Panc1 (cell line): ENCODE results near the gene ICAM2. TPM values are rescaled to one million over a fixed set of nuclear protein-coding genes. Genes with fewer than 3 reads are reported as not detected.

ENCODE experiments used
- ATAC-seq: fragments of 200-7000 bp; cut with Tn5 transposase; 2 replicates; pipeline ENCODE4 v1.9.1; 2020; ENCODE audit warnings: mild to moderate bottlenecking, moderate library complexity
- BruUV-seq: library from RNA; stranded (reverse); fragments of 400-500 nt; replicated peaks from 2 replicates; lab custom pipeline; 2021; lab: Mats Ljungman, UMichigan
- CTCF ChIA-PET: fragments of 300-600 bp; sonication (Branson Sonifier 250); formaldehyde crosslinking; loops from one replicate; lab custom pipeline; 2022; ENCODE audit warnings: antibody characterized with exemption; lab: Charles Lee
- POLR2A ChIA-PET: fragments of 300-600 bp; sonication (Branson Sonifier 250); formaldehyde crosslinking; loops from one replicate; lab custom pipeline; 2022; ENCODE audit warnings: antibody characterized with exemption; lab: Charles Lee
- DNase-seq: peaks from one replicate; pipeline ENCODE4 v3.0.0-alpha.2; 2010; ENCODE audit warnings: low read depth, low spot score
- H3K27ac ChIP-seq: 2 replicates; pipeline ENCODE4 v1.5.1; 2011; ENCODE audit warnings: mild to moderate bottlenecking, low read length, inconsistent platforms
- H3K27me3 ChIP-seq: fragments of 200-500 bp; sonication (Bioruptor generic); 2 replicates; pipeline ENCODE4 v1.6.0; 2014; ENCODE audit warnings: low read length, inconsistent platforms; ENCODE audit not compliant: control insufficient read depth, insufficient read depth
- H3K36me3 ChIP-seq: fragments of 200-500 bp; sonication (Bioruptor generic); 2 replicates; pipeline ENCODE4 v1.5.1; 2014; ENCODE audit warnings: inconsistent platforms, mild to moderate bottlenecking, low read length, moderate library complexity; ENCODE audit not compliant: control insufficient read depth, insufficient read depth
- H3K4me1 ChIP-seq: 2 replicates; pipeline ENCODE4 v1.5.1; 2011; ENCODE audit warnings: inconsistent platforms, mild to moderate bottlenecking, low read length, moderate library complexity; ENCODE audit not compliant: control insufficient read depth, insufficient read depth
- H3K4me3 ChIP-seq, 2 experiments: 2 replicates each; pipeline ENCODE4 v1.5.1; 2011 to 2012; ENCODE audit warnings: low read depth in 2 of 2, low read length in 2 of 2, mild to moderate bottlenecking in 2 of 2, inconsistent platforms in 1 of 2, moderate library complexity in 1 of 2
- H3K9me3 ChIP-seq: fragments of 200-500 bp; sonication (Bioruptor generic); 2 replicates; pipeline ENCODE4 v1.5.1; 2014; ENCODE audit warnings: low read depth, mild to moderate bottlenecking, inconsistent platforms, low read length, moderate library complexity; ENCODE audit not compliant: control insufficient read depth, insufficient read depth
- CTCF ChIP-seq: fragments of 450-650 bp; IDR thresholded peaks from 2 replicates; pipeline ENCODE4 v1.5.1; 2017; ENCODE audit warnings: mild to moderate bottlenecking
- POLR2AphosphoS5 ChIP-seq: IDR thresholded peaks from 2 replicates; pipeline ENCODE4 v1.6.1; 2012; ENCODE audit warnings: mild to moderate bottlenecking, low read depth, low read length, moderate library complexity
- REST ChIP-seq, 2 experiments: IDR thresholded peaks; 2 replicates each; pipeline ENCODE4 v1.6.1; 2011 to 2012; ENCODE audit warnings: low read depth in 2 of 2, control low read depth in 1 of 2, low read length in 1 of 2, mild to moderate bottlenecking in 1 of 2, moderate library complexity in 1 of 2; ENCODE audit not compliant: insufficient read depth in 1 of 2
- SIN3A ChIP-seq: IDR thresholded peaks from 2 replicates; pipeline ENCODE4 v1.6.1; 2012; ENCODE audit warnings: low read depth, mild to moderate bottlenecking, low read length, moderate library complexity, borderline replicate concordance; ENCODE audit not compliant: insufficient read depth
- TCF7L2 ChIP-seq: IDR thresholded peaks from 2 replicates; pipeline ENCODE4 v1.6.1; 2011; ENCODE audit warnings: mild to moderate bottlenecking, low read depth, low read length, inconsistent platforms
- in situ Hi-C: cut with HindIII; loops from 2 replicates; pipeline ENCODE4 v1.10.0; 2016; ENCODE audit warnings: low sequenced_read_pairs, low pct_unique_long_range_greater_than_20kb
- intact Hi-C: fragments of 100-400 bp; cut with micrococcal nuclease; formaldehyde crosslinking; loops from one replicate; pipeline ENCODE4 v1.10.0; 2022; ENCODE audit not compliant: unreplicated experiment
- total RNA-seq: library from RNA; stranded (reverse); gene quantifications from one replicate; pipeline ENCODE4 v1.2.1, GENCODE V29; 2021; ENCODE audit not compliant: unreplicated experiment

The ICAM2 gene
- total RNA-seq, 1 experiment from 2014 or later = 0.33 TPM

- Histone ChIP-seq H3K9me3 (no peaks in the 10 kb centered on the region), H3K27ac (no peak overlapping the region), H3K4me3 (no peak overlapping the region), H3K4me1 (no peaks in the 10 kb centered on the region), H3K36me3 (no peaks in the 10 kb centered on the region), H3K27me3 (no peaks in the 10 kb centered on the region)
- CTCF ChIA-PET = interaction anchor here (0.6 to 5.4 kb wide), 6 partner anchors 38 to 342 kb away, joined by 3 to 66 read pairs (median 4); no protein-coding TSS in a partner anchor
- POLR2A ChIA-PET = interaction anchor here (1.3 kb wide), 1 partner anchor 105 kb away, joined by 3 read pairs; no protein-coding TSS in a partner anchor
- ATAC-seq (peak; percentile 82; the same call in 1 of the 2 replicates), DNase-seq (no peak)
- in situ Hi-C loops (no loop called here), intact Hi-C loops (loop anchor here (1.0 to 10.0 kb wide), 2 partner anchors 104 to 114 kb away; partner anchors contain the start of genes CSHL1 and GH1)
- TF ChIP-seq POLR2AphosphoS5 (no peak), CTCF (peak; percentile 80)
- no TSS peak for BruUV-seq
Observed at GRCh38 chr17:64028874-64029464, 8.5 kb upstream of the ICAM2 start.

GRCh38 chr17:64025732-64026294, 5.4 kb upstream of the ICAM2 start:
- Histone ChIP-seq H3K4me3 (peak overlapping the region; percentile 6 to 34; a peak in 3 of 4 replicates), H3K27me3 (no peaks in the 10 kb centered on the region), H3K9me3 (no peaks in the 10 kb centered on the region), H3K36me3 (no peaks in the 10 kb centered on the region), H3K27ac (no peak overlapping the region), H3K4me1 (no peaks in the 10 kb centered on the region)
- POLR2A ChIA-PET = no interaction called here
- DNase-seq = peak; percentile 47
- intact Hi-C loops (loop anchor here (10.0 kb wide), 1 partner anchor 111 kb away; the partner anchor contains the start of genes CSHL1 and GH1), in situ Hi-C loops (no loop called here)
- CTCF ChIA-PET = interaction anchor here (0.7 to 5.4 kb wide), 3 partner anchors 106 to 114 kb away, joined by 3 to 66 read pairs (median 4); no protein-coding TSS in a partner anchor
- TF ChIP-seq TCF7L2 = no peak
- peak; percentile 94 for TF ChIP-seq CTCF
- peak; percentile 87 for ATAC-seq
- no TSS peak for BruUV-seq

- Histone ChIP-seq H3K4me1 (no peaks in the 10 kb centered on the region), H3K36me3 (no peaks in the 10 kb centered on the region), H3K27me3 (no peaks in the 10 kb centered on the region), H3K9me3 (no peaks in the 10 kb centered on the region), H3K4me3 (no peak overlapping the region), H3K27ac (no peak overlapping the region)
- in situ Hi-C loops (no loop called here), intact Hi-C loops (loop anchor here (10.0 kb wide), 1 partner anchor 110 kb away; the partner anchor contains the start of genes CSHL1 and GH1)
- ChIA-PET CTCF (interaction anchor here (0.7 to 5.4 kb wide), 4 partner anchors 105 to 278 kb away, joined by 3 to 66 read pairs (median 4); no protein-coding TSS in a partner anchor), POLR2A (no interaction called here)
- TF ChIP-seq REST (IDR thresholded peaks at IDR 0.05; ENCODE audit: insufficient read depth in 1 of 2, low read depth in 2 of 2, low read length in 1 of 2) (no peak), TCF7L2 (no peak), CTCF (no peak), SIN3A (no peak), POLR2AphosphoS5 (no peak)
- DNase-seq = no peak
- ATAC-seq = no peak; the same call in 1 of the 2 replicates
- BruUV-seq = no TSS peak
Observed at GRCh38 chr17:64024781-64025731, 4.6 kb upstream of the ICAM2 start.
